ENCODE measurements around the gene OR2G6.
"Not testable (repeated sequence)": the region's sequence is repeated elsewhere in the genome, so short reads cannot be mapped to it uniquely, and the experiment has no call there.

- TF ChIP-seq, protein P1, sequence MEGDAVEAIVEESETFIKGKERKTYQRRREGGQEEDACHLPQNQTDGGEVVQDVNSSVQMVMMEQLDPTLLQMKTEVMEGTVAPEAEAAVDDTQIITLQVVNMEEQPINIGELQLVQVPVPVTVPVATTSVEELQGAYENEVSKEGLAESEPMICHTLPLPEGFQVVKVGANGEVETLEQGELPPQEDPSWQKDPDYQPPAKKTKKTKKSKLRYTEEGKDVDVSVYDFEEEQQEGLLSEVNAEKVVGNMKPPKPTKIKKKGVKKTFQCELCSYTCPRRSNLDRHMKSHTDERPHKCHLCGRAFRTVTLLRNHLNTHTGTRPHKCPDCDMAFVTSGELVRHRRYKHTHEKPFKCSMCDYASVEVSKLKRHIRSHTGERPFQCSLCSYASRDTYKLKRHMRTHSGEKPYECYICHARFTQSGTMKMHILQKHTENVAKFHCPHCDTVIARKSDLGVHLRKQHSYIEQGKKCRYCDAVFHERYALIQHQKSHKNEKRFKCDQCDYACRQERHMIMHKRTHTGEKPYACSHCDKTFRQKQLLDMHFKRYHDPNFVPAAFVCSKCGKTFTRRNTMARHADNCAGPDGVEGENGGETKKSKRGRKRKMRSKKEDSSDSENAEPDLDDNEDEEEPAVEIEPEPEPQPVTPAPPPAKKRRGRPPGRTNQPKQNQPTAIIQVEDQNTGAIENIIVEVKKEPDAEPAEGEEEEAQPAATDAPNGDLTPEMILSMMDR (IDR thresholded peaks at IDR 0.05; ENCODE audit: poor library complexity, severe bottlenecking): not testable (repeated sequence)
- TF ChIP-seq, protein P2, sequence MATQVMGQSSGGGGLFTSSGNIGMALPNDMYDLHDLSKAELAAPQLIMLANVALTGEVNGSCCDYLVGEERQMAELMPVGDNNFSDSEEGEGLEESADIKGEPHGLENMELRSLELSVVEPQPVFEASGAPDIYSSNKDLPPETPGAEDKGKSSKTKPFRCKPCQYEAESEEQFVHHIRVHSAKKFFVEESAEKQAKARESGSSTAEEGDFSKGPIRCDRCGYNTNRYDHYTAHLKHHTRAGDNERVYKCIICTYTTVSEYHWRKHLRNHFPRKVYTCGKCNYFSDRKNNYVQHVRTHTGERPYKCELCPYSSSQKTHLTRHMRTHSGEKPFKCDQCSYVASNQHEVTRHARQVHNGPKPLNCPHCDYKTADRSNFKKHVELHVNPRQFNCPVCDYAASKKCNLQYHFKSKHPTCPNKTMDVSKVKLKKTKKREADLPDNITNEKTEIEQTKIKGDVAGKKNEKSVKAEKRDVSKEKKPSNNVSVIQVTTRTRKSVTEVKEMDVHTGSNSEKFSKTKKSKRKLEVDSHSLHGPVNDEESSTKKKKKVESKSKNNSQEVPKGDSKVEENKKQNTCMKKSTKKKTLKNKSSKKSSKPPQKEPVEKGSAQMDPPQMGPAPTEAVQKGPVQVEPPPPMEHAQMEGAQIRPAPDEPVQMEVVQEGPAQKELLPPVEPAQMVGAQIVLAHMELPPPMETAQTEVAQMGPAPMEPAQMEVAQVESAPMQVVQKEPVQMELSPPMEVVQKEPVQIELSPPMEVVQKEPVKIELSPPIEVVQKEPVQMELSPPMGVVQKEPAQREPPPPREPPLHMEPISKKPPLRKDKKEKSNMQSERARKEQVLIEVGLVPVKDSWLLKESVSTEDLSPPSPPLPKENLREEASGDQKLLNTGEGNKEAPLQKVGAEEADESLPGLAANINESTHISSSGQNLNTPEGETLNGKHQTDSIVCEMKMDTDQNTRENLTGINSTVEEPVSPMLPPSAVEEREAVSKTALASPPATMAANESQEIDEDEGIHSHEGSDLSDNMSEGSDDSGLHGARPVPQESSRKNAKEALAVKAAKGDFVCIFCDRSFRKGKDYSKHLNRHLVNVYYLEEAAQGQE (IDR thresholded peaks at IDR 0.05; ENCODE audit: borderline replicate concordance): not testable (repeated sequence)
- not testable (repeated sequence) for TF ChIP-seq EZH2 (IDR thresholded peaks at IDR 0.05; ENCODE audit: borderline replicate concordance, insufficient read depth, low read length, poor library complexity, severe bottlenecking); EP300 (conservative IDR thresholded peaks at IDR 0.05; ENCODE audit: poor library complexity, severe bottlenecking); POLR2AphosphoS5 (IDR thresholded peaks at IDR 0.05); RAD21 (conservative IDR thresholded peaks at IDR 0.05); TAF1 (IDR thresholded peaks at IDR 0.05; ENCODE audit: low read depth); MXI1 (conservative IDR thresholded peaks at IDR 0.05; ENCODE audit: poor library complexity, severe bottlenecking)
These were observed 2.3 kb downstream of the OR2G6 start for GRCh38 chr1:248510217-248510616.

All from neural cell (in vitro differentiated cells).